Activated CD4-positive, CD25-positive, alpha-beta regulatory T cell treated with anti-CD3 and anti-CD28 coated beads, Interleukin-2, amount 50 U/mL, for 16 hours (primary cell): ENCODE data around the gene SV2B.
"Not testable (repeated sequence)": the region's sequence is repeated elsewhere in the genome, so short reads cannot be mapped to it uniquely, and the experiment has no call there.

Experiments used
- DNase-seq: peaks from one replicate; pipeline ENCODE4 v3.0.0-alpha.2; 2020; ENCODE audit warnings: low read depth, low spot score

Gene SV2B, protein sequence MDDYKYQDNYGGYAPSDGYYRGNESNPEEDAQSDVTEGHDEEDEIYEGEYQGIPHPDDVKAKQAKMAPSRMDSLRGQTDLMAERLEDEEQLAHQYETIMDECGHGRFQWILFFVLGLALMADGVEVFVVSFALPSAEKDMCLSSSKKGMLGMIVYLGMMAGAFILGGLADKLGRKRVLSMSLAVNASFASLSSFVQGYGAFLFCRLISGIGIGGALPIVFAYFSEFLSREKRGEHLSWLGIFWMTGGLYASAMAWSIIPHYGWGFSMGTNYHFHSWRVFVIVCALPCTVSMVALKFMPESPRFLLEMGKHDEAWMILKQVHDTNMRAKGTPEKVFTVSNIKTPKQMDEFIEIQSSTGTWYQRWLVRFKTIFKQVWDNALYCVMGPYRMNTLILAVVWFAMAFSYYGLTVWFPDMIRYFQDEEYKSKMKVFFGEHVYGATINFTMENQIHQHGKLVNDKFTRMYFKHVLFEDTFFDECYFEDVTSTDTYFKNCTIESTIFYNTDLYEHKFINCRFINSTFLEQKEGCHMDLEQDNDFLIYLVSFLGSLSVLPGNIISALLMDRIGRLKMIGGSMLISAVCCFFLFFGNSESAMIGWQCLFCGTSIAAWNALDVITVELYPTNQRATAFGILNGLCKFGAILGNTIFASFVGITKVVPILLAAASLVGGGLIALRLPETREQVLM

DNA sequence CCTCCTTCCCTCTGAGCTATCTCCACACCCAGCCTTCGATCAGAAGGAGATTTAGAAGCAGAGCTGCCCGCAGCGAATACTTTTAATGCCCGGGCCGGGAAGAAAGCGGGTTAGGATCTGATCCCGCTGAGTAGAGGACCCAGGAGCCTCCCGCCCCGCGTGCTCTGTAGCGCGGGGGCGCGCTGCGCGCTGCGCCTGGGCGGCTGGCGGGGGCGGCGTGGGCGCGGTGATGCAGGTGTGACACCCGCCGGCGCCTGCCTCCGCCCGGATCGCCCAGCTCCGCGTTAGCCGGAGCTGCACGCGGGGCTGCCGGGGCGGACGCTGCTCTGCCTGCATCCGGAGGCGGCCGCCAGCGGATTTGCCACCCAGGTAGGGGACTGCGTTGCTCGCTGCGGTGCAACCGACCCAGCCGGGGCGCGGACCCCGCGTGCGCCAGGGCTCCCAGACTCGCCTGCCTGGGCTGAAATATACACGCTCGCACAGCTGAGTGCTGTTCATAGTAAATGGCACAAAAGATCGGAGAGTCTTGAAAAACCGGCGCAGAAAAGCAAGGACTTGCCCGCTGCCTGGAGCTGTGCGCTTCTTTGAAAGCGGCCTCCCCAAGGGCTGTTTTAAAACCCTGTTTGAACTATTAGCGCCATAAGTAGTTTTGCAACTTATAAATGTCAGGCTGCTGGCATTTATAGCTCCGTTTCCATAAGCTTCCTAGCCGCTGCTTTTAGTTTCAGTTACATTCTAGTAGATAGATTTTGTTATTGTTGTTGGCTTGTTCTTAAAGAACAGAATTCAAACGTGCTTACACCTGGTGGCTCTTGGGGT lies at the start of gene SV2B:
SV2B (plus strand) TSS at position 263 of the 819 bp plus-strand sequence. CDS start 126,007 bp downstream, outside the sequence.
- DNase-seq, result no peak

DNA sequence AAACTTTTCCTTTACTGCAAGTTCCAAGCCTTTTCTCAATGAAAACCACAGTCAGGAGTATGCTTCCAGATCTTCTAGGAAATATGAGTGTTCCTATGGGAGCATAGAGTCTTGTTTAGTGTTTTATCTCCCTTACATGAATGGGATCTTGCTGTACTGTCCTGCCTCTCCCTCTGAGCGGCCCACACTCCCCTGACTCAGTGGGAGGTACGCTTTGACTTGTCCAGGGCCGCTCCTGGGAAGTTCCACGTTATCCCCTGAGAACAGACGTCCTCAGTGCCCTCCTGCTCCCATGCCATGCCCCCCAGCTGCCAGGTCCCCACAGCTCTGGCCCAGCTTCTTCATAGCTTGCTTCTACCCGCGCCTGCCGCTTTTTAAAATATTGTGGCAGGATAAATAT lies 48.8 kb upstream of the SV2B start:
- no peak for DNase-seq

DNA sequence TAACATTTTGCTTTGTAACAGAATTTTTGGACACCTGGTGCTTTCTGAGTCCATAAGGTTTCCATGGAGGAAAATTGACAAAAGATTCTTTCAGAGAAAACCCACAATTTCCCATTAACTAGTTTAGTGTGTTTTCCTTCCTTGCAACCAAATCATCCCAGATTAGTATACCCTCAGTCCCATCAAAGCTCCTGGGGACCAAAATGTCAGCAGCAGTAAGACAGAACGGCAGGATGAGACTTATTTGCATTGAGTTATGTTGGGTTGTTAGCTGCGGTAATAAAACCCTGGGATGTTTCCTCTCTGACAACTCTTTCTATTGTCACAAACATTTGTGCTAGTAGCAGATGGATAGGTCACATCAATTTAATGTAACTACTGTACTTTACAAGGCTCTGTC lies 45.2 kb upstream of the SV2B start:
- DNase-seq, result no peak

DNA sequence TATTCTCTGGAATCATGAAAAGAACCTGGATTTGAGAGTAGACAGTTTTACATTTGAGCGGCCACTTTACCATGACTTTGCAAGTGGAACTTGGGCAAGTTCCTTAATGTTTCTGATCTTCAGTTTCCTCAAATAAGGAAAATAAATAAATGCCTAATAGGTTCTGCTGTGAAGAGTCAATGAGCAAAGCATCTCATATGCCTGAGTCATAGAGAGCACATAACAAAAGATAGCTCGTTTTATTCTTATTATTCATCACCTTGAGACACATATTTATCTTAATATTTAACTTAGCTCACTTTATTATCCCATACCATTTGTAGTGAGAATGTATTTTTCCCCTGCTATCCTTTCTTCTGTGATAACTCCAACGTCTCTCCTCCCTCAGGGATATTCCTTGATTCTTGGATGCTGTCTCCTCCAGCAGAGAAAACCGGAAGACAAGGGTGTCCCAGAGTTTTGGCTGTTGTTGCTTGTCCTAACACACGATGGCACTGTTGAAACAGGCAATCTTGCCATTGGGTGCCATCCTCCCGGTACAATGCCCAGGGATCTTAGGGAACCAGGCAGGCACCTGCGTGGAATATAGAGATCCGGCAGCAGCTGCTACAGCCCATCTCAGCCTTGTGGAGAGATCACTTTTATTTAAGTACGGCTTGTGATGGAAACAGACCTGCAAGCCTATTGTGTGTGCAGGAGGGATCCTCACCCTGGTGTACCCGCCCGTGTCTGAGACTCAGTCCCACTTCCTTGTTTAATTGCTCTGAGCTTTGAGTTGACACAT lies 44.3 kb upstream of the SV2B start:
- DNase-seq, result no peak

DNA sequence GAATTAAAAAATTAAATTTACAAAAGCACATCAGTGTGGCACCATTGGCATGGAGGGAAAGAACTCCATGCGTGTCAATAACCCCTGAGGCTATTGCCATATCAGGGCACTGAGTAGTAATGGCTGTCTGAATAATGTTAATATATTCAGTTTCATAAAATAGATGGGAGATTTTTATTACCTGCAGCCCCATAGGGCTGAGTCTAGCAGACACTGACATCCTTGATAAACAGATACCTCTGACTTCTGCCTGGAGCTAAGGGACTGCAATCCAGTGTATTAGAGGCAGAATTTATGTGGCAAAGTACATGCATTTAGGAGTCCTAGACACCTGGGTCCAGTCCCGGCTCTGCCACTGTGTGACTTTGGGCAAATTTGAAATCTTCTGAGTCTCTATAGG lies 38.8 kb upstream of the SV2B start:
- no peak for DNase-seq

DNA sequence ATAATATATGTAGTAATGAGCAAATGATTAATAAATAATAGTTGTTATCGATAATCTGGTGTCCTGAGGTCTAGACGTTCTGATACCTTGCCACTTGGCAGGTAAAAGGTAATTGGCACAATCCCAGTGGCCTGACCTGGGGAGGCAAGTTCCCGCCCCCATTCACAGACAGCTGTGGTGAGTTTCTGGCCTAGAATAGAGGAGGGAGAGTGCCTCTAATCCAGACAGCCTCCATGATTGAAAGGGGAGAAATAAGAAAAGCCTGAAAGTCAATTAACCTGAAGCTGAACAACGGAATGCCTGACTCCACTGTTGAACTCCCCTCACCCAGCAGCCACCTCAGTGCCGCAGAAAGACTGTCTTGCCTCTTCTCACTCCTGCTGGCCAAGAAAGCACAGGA lies 38.1 kb upstream of the SV2B start:
- no peak for DNase-seq

DNA sequence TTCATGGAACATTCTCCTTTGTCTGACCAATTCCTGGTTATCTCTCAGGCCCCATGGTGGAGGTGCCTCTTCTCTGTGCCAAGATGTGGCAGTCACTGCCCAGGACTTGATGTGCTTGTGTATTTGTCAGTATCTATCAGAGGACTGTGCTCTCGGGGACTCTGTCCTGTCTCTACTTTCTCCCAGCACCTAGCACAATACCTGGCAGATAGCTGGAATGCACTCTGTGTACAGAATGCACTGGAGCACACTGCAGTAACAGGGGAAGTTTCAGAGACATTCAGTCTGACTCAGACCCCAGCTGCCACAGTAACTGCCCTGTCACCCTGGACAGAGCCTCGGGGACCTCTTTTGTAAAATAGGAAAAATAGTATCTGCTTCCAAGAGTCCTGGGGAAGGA lies 34.6 kb upstream of the SV2B start:
- DNase-seq, result no peak

DNA sequence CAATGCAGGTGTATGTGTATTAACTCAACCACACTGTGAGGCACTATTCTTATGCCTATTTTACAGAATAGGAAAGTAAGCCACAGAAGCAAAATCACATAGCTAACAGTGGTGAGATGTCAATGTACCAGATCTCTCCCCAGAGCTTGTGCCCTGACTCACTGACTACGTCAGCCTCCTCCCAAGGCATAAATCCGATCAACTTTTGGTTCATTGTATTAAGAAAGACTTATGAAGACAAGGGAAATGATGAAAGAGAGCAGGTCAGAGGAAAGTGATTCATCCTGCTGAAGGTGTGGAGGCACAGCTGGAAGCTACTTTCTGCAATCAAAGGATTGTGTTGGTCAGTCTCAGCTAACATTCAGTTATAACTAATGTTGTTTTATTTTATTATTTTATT lies 33.0 kb upstream of the SV2B start:
- DNase-seq, result no peak

DNA sequence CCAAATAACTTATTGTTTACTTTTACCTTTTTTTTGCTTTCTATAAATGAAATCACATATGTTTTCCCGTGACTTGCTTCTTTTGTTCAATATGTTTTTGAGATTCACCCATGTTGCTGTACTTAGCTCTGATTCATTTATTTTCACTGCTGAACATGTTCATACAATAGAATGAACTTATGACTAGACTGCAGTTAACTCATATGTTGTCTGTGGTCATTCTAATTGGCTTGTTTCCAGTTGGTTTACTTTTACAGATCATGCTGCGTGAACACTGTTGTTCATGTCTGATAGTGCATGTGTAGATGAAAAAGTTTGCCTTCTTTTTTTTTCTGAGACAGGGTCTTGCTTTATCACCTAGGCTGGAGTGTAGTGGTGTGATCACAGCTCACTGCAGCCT lies 31.6 kb upstream of the SV2B start:
- no peak for DNase-seq

DNA sequence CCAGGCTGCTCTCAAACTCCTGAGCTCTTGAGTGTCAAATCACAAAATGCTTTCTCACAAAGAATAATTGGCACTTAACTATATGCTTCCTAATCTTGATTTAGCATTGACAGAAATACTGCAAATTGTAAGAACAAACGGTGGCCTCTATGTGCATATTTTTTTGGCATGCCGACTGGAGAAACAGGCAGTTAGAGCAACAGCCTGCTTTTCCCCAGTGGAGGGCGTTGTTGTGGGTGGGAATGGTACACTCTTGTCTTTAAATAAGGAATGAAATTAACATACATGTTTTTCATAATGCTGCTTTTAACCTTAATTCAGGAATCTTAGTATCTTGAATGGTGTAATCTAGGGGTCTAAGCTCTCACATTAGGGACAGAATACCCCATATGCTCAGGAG lies 31.1 kb upstream of the SV2B start:
- no peak for DNase-seq

DNA sequence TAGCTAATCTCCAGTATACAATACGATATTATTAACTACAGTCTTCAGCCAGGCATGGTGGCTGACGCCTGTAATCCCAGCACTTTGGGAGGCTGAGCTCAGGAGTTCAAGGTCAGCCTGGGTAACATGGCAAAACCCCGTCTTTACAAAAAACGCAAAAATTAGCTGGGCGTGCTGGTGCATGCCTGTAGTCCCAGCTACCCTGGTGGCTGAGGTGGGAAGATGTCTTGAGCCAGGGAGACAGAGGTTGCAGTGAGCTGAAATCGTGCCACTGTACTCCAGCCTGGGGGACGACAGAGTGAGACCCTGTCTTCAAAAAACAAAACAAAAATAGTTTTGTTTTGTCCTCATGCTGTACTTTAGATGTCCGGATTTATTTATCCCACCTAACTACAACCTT lies 29.2 kb upstream of the SV2B start:
- no peak for DNase-seq

DNA sequence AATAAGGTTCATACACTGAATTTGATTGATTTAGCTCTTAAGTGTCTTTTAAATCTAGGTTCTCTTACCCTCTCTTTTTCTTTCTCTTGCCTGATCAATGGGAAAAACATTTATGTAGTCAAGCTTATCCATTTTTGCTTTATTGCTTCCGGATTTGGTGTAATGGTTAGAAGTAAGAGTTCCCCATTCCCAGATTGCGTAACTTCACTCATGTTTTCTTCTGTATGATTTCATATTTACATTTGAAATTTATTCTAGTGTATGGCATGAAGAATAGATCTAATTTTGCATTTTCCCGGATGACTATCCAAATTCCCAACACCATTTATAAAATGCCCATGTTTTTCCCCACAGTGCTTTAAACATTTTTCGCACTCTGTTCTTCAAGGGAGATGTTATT lies 27.9 kb upstream of the SV2B start:
- no peak for DNase-seq

DNA sequence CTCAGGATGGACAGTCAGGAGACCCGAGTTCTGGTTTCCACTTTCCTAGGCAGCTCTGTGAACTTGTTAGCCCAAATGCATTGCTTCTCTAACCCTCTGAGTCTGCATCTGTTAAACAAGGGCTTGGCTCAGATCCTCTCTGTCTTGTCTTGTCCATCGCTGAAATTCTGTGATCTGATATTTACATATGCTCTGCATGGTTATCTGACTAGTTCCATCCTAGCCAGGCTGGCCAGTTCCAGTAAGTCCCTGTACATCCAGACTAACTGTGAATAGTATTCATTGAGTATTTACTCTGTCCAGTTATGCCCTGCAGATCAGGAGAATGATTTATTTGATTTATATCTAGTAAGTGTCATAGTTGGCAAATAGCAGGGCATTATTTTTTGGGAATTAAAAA lies 27.0 kb upstream of the SV2B start:
- no peak for DNase-seq

DNA sequence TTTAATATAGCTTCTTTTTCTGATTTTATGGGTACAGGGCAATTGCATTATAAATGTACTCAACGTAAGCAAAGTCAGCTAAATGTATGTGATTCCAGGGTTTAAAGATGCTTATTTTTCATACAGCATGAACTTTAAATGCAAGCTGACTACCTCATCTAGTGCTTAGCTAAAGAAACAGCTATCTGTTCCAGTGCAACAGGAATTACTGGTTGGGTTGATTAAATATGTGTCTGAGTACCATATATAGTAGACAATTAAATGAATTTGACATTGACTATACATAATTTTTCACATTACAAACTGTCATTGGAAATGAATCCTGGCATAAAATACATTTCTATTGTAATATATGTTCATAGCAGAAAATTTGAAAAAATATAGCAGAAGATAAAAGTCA lies 26.3 kb upstream of the SV2B start:
- DNase-seq, result no peak

DNA sequence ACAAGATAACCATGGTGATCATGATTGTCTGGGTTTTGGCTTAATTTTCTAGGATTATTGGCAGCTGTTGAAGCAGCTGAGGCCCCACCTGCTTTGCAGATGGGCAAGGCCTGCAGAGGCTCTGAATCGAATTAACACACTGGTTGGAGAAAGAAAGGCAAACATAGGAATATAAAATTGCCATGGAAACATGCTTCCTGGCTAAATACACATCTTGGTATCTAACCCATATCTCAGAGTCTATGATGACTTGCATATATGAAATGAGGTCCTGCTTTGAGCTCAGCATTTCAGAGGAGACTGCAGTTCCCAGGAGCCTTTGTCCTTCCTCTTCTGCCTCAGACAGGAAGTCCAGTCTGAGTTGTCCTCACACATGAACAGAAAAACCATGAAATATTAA lies 24.3 kb upstream of the SV2B start:
- DNase-seq, result no peak

DNA sequence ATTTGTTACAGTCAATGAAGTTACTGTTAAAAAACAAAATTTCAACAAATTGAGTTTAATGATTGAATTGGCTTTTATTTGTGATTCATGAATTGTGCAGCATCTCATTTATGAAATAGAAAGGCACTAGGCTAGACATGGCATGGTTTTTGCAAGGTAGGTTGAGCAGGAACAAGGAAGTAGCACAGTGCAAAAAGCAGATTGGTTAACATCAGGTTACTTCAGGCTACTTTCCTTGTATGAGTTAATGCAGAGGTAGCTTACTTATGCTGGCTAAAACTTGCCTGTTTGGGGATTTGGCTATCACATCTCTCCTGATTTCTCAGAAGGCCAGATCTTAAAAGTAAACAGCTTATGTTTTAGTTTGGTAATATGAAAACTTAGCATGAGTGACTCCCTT lies 23.0 kb upstream of the SV2B start:
- DNase-seq, result no peak

DNA sequence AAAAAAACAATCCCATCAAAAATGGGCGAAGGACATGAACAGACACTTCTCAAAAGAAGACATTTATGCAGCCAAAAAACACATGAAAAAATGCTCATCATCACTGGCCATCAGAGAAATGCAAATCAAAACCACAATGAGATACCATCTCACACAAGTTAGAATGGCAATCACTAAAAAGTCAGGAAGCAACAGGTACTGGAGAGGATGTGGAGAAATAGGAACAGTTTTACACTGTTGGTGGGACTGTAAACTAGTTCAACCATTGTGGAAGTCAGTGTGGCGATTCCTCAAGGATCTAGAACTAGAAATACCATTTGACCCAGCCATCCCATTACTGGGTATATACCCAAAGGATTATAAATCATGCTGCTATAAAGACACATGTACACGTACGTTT lies 6.2 kb upstream of the SV2B start:
- not testable (repeated sequence) for DNase-seq

DNA sequence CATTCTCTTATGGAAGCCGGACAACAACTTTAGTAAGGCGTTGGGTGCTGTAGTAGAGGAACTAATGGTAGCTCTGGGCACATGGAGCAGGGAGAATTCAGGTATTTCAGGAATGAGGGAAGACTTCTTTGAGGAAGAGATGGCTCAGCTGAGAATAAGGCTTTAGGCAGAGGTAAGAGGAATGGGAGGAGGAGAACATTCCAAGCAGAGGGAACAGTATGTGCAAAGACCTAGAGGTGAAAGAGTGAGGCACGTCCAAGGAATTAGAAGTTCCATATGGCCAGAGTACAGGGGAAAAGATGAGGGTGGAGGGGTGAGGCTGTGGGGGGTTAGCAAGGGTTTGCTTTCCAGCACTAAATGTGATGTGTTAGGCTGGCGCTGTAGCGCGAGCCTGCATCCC lies 1.6 kb upstream of the SV2B start:
- no peak for DNase-seq

DNA sequence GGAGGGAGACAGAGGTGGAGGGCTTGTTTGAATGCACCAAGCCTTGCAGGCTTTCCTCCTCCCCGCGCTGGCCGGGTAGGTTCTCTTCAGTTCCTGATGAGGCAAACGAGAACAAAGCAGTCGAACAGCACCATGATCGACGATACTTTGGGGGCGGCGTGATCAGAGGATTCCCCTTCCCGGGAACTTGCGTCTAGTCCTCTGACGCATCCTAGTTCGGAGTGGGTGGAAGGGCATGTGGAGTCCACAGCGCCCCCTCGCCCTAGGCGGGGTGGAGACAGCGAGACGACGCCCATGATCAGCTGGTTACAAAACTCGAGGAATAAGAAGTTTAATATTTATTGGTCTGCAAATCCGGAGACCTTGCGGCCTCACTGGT lies 452 bp upstream of the SV2B start:
- DNase-seq, result no peak

DNA sequence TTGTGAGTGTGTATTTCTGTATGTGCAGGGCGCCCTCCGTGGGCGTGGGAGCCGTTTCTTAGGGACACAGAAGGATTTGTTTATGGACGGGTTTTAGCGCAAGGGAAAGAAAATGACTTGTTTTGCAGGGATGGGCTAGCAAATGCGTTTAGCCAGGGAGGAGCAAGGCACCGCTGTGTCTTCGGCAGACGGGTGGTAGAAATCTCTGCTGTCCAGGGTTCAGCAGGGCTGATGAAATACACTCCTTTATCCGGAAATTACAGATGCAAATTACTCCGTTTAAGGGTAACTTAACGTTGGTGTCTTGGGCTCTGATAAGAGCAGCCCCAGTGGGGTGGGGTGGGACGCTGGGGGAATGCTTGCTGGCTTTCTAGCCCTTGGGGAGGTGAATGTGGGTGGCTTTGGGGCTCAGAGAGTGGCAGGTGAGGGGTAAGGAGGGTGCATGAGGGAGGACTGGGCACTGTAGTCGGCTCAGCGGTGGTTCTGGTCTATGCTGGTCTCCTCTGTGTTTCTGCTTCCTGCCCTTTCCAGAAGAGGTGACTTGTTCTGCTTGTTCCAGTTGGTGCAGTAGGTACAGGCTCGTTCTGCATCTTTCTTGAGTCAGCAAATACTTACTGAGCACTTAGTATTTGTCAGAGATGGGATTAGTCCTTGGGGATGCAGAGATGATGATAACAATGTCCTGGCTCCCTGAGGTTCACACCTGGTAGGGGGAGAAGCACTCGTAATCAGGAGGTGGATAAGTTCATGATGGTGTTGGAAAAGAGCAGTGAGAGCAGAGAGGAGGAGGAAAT lies 954 bp downstream of the SV2B start:
- no peak for DNase-seq

DNA sequence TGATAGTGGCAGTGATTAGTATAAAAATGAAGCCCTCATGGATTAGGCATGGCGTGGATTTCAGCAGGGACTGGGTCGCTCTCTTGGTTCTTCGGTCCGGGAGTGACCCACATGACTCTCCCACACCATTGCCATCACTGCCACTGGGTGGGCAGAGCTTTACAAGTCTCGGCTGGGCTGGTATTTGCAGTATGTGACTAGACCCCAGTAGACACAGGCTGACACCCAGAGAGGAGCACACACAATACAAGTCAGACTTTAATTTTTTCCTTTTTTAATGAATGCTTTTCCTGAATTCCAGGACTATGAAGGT lies 1.5 kb downstream of the SV2B start:
- no peak for DNase-seq
